ENCODE data around the gene PABPN1L.

Gene PABPN1L

DNA sequence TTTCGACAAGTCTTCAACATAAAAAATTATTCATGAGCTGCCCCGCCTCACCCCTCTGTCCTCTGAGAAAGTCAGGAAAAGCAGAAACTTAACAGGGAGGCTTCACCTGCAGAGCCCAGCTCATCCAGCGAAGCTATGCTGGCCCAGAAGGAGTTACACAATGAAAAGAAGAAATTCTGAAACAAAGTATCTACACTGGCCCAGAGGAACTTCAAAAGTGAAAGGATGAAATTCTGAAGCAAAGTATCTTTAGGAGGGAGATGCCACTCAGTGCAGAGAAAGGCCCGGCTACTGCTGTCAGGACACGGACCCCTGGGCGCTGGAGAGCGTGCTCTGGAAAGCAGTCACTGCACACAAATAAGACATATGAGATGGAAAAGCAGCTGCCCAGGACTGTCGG is 11.3 kb downstream of the PABPN1L start:
- no peak for DNase-seq (ENCODE audit: low read depth, low spot score)
- no peak overlapping the region for H3K27ac ChIP-seq

- no peak overlapping the region for H3K27ac ChIP-seq
- no peak for DNase-seq (ENCODE audit: low read depth, low spot score)
Observed at GRCh38 chr16:88854306-88855111, 12.0 kb downstream of the PABPN1L start.

DNA sequence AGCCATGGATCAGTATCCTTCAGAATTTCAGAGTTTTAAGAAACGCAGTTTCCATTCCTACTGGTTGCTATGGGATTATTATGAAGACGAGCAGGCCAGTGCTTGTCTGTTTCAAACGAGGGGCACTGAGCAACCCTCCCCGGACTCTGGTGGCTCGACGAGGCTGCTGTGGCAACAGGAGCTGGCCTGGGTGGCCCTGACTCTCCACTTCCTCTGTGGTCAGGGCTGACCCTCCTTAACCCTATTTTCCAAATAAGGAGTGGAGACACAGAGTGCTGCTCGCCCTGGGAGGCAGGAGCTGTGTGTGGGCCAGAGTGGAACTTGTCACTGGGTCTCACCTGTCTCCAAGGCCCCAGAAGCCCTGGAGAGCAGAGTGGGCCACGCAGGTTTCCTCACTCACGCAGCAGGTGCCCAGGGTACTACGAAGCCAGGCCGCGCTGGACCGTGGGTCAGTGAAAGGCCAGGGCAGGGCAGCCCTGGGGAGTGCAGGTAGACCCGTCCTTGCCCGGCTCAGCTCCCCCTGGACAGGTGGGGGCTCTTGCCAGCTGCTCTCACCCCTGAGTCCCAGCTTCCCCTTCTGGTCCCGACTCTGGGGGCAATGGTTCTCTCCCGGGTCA is 13.0 kb downstream of the PABPN1L start:
- no peak for DNase-seq (ENCODE audit: low read depth, low spot score)
- no peak overlapping the region for H3K27ac ChIP-seq

DNA sequence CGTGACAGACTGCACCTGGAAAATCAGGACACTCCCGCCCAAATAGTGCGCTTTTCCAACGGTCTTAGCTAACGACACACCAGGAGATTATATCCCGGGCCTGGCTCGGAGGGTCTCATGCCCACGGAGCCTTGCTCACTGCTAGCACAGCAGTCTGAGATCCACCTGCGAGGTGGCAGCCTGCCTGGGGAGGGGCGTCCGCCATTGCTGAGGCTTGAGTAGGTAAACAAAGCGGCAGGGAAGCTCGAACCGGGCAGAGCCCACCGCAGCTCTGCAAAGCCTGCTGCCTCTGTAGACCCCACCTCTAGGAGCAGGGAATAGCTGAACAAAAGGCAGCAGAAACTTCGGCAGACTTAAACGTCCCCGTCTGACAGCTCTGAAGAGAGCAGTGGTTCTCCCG is 14.8 kb downstream of the PABPN1L start:
- DNase-seq (ENCODE audit: low read depth, low spot score), result no peak
- H3K27ac ChIP-seq, result no peak overlapping the region

DNA sequence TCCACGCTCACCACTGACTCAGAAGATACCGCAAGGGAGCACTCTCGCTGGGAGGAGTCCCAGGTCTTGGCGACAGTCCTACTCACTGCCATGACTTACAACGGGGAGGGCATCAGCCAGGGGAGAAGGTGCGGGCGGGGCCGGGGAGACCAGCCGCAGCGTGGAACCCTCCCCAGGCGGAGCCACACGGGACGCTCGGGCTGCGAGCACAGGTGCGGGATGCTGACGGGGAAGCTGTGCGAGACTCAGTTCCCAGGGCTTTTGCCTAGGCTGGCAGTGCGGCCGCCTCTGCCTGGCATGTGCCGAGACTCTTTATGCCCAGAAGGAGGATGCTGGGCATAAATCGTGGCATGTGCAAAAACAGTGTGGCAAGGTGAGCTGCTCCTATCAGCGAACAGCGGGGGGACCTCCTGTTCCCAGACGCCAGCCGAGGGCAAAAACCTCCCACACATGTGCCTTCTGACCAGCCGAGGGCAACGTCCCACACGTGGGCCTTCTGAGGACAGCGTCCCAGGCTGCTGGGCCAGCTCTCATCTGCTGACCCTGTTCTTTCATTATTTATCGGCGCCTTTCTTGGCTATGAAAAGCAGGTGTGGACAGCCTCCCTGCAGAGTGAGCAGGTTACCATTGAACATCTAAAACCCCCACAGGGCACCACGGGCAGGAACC is 15.8 kb downstream of the PABPN1L start:
- H3K27ac ChIP-seq, result no peak overlapping the region
- DNase-seq (ENCODE audit: low read depth, low spot score), result no peak

- DNase-seq (ENCODE audit: low read depth, low spot score), result no peak
- no peak overlapping the region for H3K27ac ChIP-seq
Observed at GRCh38 chr16:88848557-88848956, 17.9 kb downstream of the PABPN1L start.

DNA sequence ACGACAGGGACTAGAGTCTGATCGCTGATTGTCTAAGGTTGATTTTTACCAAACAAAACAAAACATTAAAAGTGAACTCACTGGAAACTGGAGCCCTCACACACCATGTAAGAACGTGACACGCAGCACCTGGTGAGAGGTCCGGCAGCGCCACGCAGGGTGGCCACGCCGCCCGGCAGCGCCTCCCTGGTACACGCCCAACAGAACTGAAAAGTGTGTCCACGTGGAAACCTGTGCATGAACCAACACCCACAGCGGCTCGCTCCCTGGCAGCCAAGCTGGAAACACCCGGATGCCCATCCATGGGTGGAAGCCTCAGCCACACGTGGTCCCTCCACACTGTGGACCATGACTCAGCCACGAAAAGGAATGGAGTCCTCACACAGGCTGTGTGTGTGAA is 18.8 kb downstream of the PABPN1L start:
- no peak overlapping the region for H3K27ac ChIP-seq
- no peak for DNase-seq (ENCODE audit: low read depth, low spot score)

DNA sequence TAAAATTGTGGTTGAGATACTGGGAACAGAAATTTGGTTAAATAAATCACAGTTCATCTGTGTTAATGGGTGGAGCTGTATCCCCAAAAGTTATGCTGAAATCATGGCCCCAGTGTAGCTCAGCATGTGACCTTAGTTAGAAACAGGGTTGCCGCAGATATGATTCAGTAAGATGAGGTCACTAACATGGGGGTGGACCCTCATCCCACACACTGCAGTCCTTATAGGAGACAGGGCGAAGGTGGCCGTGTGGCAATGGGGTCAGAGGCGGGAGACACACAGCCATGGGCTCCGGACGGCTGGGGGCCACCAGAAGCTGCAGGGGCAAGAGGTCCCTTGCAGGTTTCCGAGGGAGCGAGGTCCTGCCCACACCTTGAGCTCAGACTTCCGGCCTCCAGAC is 20.4 kb downstream of the PABPN1L start:
- no peak for DNase-seq (ENCODE audit: low read depth, low spot score)
- H3K27ac ChIP-seq, result no peak overlapping the region

DNA sequence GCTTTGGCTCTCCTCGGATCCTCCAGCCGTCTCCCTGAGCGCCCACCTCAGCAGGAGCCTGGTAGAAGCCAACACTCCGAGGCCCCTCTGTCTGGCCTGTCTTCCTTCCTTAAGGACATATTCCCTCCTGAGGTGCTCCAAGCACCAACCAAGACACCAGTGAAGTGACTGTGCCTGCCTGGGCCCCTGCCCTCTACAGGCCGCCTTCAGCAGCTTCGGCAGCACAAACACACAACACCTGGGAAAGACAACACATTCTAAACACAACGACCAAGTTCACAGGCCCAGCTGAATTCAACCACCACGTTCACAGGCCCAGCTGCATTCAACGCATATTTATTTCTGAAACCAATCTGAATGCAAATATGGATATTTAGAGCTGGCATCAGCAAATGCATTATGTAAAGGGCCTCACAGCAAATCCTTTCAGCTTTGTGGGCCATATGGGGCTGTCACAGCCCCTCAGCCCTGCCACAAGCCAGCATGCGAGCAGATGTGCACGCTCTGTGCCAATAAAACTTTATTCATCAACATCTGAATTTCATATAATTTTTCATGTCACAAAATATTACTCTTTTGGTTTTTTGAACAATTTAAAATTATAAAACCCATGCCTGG is 21.9 kb downstream of the PABPN1L start:
- no peak for DNase-seq (ENCODE audit: low read depth, low spot score)
- no peak overlapping the region for H3K27ac ChIP-seq

GRCh38 chr16:88843256-88843655 is 23.2 kb downstream of the PABPN1L start:
- H3K27ac ChIP-seq, result no peak overlapping the region
- DNase-seq (ENCODE audit: low read depth, low spot score), result no peak

- H3K27ac ChIP-seq, result no peak overlapping the region
- no peak for DNase-seq (ENCODE audit: low read depth, low spot score)
Observed at GRCh38 chr16:88842806-88843205, 23.7 kb downstream of the PABPN1L start.

DNA sequence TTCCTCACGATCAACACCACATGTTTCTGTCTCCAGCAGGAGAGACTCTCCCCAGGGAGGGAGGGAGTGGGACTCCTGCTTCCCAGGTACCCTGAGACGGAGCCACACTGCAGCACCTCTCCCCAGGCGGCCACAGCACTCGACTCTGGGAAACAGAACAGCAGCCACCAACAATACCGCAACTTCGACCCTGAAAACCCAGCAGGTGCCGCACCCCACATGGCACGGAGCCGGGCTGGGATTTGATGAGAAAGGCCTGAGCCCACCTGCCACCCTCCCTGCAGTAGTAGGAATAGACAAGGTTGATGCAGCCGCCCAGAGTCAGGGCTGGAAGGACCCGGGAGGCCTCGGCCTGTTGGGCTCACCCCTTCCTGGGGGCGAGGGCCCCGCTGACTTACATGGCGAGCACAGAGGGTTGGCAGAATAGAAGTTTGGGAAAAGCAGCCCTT is 24.1 kb downstream of the PABPN1L start:
- DNase-seq (ENCODE audit: low read depth, low spot score), result no peak
- no peak overlapping the region for H3K27ac ChIP-seq

- DNase-seq (ENCODE audit: low read depth, low spot score), result no peak
- no peak overlapping the region for H3K27ac ChIP-seq
Observed at GRCh38 chr16:88841521-88842307, 24.7 kb downstream of the PABPN1L start.

- H3K27ac ChIP-seq, result no peak overlapping the region
- DNase-seq (ENCODE audit: low read depth, low spot score), result no peak
Observed at GRCh38 chr16:88840600-88841215, 25.8 kb downstream of the PABPN1L start.

GRCh38 chr16:88839745-88840599 is 26.5 kb downstream of the PABPN1L start:
- no peak overlapping the region for H3K27ac ChIP-seq

GRCh38 chr16:88839026-88839529 is 27.4 kb downstream of the PABPN1L start:
- no peak overlapping the region for H3K27ac ChIP-seq
- DNase-seq (ENCODE audit: low read depth, low spot score), result no peak

More at GRCh38 chr16:88839745-88840599, 26.5 kb downstream of the PABPN1L start:
- no peak for DNase-seq (ENCODE audit: low read depth, low spot score)

DNA sequence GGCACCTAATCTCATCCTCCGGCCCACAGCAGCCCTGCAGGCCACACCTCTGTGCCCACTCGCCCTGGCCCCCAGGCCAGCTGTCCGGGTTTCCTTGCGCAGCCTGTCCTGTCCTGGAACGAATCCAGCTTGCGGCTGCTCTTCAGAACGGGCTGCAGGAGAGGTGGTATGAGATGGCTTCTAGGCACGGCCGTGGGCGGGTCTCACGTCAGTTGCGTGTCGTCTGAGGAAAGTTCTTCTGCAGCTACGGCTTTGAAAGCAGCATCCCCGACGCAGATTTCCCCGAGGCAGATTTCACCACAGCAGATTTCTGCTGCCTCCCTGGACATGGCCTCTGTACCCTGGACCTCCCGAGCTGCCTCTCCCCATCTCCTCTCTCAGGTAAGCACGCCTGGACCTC is 27.9 kb downstream of the PABPN1L start:
- no peak overlapping the region for H3K27ac ChIP-seq
- no peak for DNase-seq (ENCODE audit: low read depth, low spot score)

DNA sequence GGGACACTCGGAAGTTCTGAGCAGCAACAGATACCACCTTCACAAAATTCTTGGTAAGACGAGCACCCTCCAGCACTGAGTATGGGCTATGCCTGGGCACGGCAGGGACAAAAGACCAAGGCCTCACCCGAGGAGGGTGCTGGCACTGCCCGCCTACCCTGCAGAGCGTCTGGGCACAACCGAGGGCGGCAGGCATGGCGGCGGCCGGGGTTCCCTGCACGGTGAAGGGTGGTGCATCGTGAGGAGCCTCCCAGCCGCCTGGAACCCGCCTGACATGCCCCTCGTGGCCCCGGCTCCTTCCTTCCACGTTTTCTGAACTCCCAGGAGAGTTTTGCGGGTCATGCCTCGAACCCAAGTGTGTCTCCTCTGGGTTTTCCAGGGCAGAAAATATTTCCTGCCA is 28.7 kb downstream of the PABPN1L start:
- no peak for DNase-seq (ENCODE audit: low read depth, low spot score)
- no peak overlapping the region for H3K27ac ChIP-seq

DNA sequence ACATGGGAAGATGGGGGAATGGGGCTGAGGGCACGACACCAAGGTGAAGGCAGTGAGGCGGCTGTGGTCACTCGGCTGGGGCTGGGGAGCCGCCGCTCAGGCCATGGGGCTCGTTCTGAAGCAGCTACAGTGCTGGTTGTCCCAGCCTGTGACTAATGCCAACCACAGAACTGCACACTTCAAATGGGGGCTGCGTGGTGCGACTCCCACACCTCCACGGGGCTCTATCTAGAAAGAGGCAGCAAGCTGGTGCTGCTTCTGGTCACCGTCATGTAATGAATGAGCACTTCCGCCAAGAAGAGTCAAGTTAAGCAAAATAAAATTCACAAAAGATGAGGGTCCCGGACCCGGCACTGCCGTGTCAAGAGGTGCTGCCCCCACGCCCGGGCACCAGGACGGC is 29.7 kb downstream of the PABPN1L start:
- no peak for DNase-seq (ENCODE audit: low read depth, low spot score)
- H3K27ac ChIP-seq, result no peak overlapping the region

Data from epithelial cell of prostate (primary cell).